ENCODE data around the gene WDR93. TPM values are rescaled to one million over a fixed set of nuclear protein-coding genes. Genes with fewer than 3 reads are reported as not detected.
A peak's percentile ranks its signal among the peaks of the same experiment; 100 is the strongest.

WDR93 gene
- total RNA-seq, 1 donor from 2014 or later: not detected

DNA sequence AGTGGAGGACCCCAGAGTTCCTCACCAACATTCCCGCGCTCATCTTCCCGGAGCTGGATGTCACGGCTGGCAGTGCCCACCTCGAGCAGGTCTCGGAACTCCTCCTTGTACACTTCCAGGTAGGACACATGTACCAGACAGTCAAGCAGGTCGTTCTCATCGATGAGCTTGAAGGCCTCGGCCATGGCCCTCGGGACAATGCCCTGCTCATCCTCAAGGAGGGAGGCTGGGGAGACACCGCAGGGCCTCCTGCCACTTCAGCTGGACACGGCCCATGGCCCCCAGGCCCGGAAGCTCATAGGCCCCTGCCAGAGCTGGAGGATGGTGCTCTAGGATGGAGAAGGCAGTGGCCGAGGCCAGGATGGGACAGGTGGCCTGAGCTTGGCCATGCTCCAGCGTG, 40.9 kb upstream of the WDR93 start:
- Histone ChIP-seq H3K27me3 (no peaks in the 10 kb centered on the region), H3K27ac (no peak overlapping the region), H3K4me3 (no peak overlapping the region), H3K4me1 (peaks cover 7% of the 10 kb centered on the region), H3K36me3 (peaks cover 0 to 3% of the 10 kb centered on the region in 2 donors), H3K9me3 (no peaks in the 10 kb centered on the region)
- TF ChIP-seq POLR2AphosphoS5 (IDR thresholded peaks at IDR 0.05; ENCODE audit: insufficient read depth in 1 of 2, low read depth in 1 of 2) (no peak), POLR2A (IDR thresholded peaks at IDR 0.05) (no peak)
- TF ChIP-seq, protein P1, sequence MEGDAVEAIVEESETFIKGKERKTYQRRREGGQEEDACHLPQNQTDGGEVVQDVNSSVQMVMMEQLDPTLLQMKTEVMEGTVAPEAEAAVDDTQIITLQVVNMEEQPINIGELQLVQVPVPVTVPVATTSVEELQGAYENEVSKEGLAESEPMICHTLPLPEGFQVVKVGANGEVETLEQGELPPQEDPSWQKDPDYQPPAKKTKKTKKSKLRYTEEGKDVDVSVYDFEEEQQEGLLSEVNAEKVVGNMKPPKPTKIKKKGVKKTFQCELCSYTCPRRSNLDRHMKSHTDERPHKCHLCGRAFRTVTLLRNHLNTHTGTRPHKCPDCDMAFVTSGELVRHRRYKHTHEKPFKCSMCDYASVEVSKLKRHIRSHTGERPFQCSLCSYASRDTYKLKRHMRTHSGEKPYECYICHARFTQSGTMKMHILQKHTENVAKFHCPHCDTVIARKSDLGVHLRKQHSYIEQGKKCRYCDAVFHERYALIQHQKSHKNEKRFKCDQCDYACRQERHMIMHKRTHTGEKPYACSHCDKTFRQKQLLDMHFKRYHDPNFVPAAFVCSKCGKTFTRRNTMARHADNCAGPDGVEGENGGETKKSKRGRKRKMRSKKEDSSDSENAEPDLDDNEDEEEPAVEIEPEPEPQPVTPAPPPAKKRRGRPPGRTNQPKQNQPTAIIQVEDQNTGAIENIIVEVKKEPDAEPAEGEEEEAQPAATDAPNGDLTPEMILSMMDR (IDR thresholded peaks at IDR 0.05): no peak
- DNase-seq (ENCODE audit: extremely low spot score in 2 of 2): no peak
- intact Hi-C loops (cut with DNase I): no loop called here

GRCh38 chr15:89652131-89652530, 38.5 kb upstream of the WDR93 start:
- H3K4me3 ChIP-seq: no peak overlapping the region
- H3K4me1 ChIP-seq: peaks cover 12% of the 10 kb centered on the region
- H3K27ac ChIP-seq: no peak overlapping the region
- TF ChIP-seq POLR2A (IDR thresholded peaks at IDR 0.05): no peak
- TF ChIP-seq POLR2AphosphoS5 (IDR thresholded peaks at IDR 0.05; ENCODE audit: insufficient read depth in 1 of 2, low read depth in 1 of 2): no peak
- TF ChIP-seq, protein P1 (IDR thresholded peaks at IDR 0.05): no peak
- H3K36me3 ChIP-seq: peaks cover 0 to 3% of the 10 kb centered on the region in 2 donors
- no peaks in the 10 kb centered on the region for H3K27me3 ChIP-seq
- DNase-seq (ENCODE audit: extremely low spot score in 2 of 2): no peak
- no peaks in the 10 kb centered on the region for H3K9me3 ChIP-seq
- intact Hi-C loops (cut with DNase I): no loop called here

- H3K4me3 ChIP-seq: no peak overlapping the region
- intact Hi-C loops (cut with DNase I): no loop called here
- no peaks in the 10 kb centered on the region for H3K9me3 ChIP-seq
- DNase-seq (ENCODE audit: extremely low spot score in 2 of 2): no peak
- TF ChIP-seq POLR2A (IDR thresholded peaks at IDR 0.05): no peak
- TF ChIP-seq POLR2AphosphoS5 (IDR thresholded peaks at IDR 0.05; ENCODE audit: insufficient read depth in 1 of 2, low read depth in 1 of 2): no peak
- TF ChIP-seq, protein P1 (IDR thresholded peaks at IDR 0.05): no peak
- peaks cover 0 to 3% of the 10 kb centered on the region in 2 donors for H3K36me3 ChIP-seq
- H3K27me3 ChIP-seq: no peaks in the 10 kb centered on the region
- peaks cover 12% of the 10 kb centered on the region for H3K4me1 ChIP-seq
- H3K27ac ChIP-seq: no peak overlapping the region
Observed at GRCh38 chr15:89652666-89653065, 37.9 kb upstream of the WDR93 start.

GRCh38 chr15:89653578-89653977, 37.0 kb upstream of the WDR93 start:
- Histone ChIP-seq H3K4me1 (peaks cover 12% of the 10 kb centered on the region), H3K27me3 (no peaks in the 10 kb centered on the region), H3K36me3 (peaks cover 0 to 3% of the 10 kb centered on the region in 2 donors), H3K27ac (no peak overlapping the region), H3K9me3 (no peaks in the 10 kb centered on the region), H3K4me3 (no peak overlapping the region)
- TF ChIP-seq, protein P1 (IDR thresholded peaks at IDR 0.05): no peak
- TF ChIP-seq POLR2A (IDR thresholded peaks at IDR 0.05) (no peak), POLR2AphosphoS5 (IDR thresholded peaks at IDR 0.05; ENCODE audit: insufficient read depth in 1 of 2, low read depth in 1 of 2) (no peak)
- intact Hi-C loops (cut with DNase I): no loop called here
- DNase-seq (ENCODE audit: extremely low spot score in 2 of 2): no peak

DNA sequence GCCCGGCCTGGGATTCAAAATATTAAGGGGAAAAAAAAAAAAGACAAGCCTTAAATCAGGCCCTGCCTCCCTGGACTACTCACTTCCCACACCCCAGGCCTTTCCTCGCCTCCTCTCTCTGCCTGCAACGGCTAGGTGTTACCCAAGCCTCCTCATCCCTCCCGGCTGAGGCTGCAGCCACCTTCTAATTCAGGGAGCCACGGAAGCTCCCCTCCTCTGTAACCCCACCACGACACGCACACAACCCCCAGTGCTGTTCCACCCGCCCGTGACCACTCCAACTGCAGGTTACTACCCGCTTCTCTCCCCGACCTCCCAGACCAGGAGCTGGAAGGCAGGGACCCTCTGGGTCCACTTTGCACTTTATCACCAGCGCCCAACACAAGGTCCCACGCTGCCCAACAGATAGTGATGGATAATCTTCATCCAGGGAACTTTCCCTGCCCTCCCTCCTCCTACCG, 36.3 kb upstream of the WDR93 start:
- no peak for DNase-seq (ENCODE audit: extremely low spot score in 2 of 2)
- no peak for TF ChIP-seq POLR2AphosphoS5 (IDR thresholded peaks at IDR 0.05; ENCODE audit: insufficient read depth in 1 of 2, low read depth in 1 of 2)
- TF ChIP-seq, protein P1 (IDR thresholded peaks at IDR 0.05): no peak
- TF ChIP-seq POLR2A (IDR thresholded peaks at IDR 0.05): no peak
- no peaks in the 10 kb centered on the region for H3K9me3 ChIP-seq
- H3K36me3 ChIP-seq: no peaks in the 10 kb centered on the region
- H3K4me1 ChIP-seq: peaks cover 12% of the 10 kb centered on the region
- intact Hi-C loops (cut with DNase I): no loop called here
- H3K27ac ChIP-seq: peak overlapping the region; percentile 58
- peak overlapping the region; percentile 70 to 78 for H3K4me3 ChIP-seq
- H3K27me3 ChIP-seq: no peaks in the 10 kb centered on the region

Data from vagina (tissue), 2 donors.